ENCODE results near the gene CCL26.

The CCL26 gene

GRCh38 chr7:75743455-75743859 is 28.6 kb downstream of the CCL26 start:
- DNase-seq (ENCODE audit: low read depth): peak; percentile 56
- TF ChIP-seq CTCF (conservative IDR thresholded peaks at IDR 0.05; ENCODE audit: control insufficient read depth, insufficient read depth, low read depth, low read length): no peak

DNA sequence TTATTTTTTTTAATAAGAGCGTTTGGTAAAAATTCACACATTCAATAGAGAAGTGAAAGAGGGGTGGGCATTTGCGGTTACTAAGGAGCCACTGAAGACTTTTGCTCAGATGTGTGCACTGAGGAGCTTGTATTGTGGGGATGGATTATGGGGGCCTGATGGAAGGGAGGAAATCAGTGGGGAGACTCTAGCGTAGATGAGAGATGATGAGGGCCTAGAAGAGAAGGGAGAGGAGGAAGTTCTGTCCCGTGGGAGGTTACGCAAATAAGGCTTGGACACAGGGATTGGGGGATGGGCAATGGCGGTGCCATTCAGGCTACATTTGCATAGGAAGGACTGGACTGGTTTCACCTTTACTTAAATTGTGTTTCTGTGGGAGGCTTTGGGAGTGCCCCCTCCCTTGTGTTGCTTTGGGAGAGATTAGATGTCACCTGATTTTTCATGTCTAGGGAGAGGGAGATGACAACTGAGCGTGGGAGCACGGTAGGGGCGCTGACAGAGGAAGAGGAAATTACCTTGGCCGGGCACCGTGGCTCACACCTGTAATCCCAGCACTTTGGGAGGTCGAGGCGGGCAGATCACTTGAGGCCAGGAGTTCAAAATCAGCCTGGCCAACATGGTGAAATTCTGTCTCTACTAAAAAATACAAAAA is 31.0 kb downstream of the CCL26 start:
- no peak for DNase-seq (ENCODE audit: low read depth)
- TF ChIP-seq CTCF (conservative IDR thresholded peaks at IDR 0.05; ENCODE audit: control insufficient read depth, insufficient read depth, low read depth, low read length): no peak
- no peak overlapping the region for H3K4me3 ChIP-seq (ENCODE audit: control insufficient read depth, low read depth, low read length)

More at GRCh38 chr7:75743455-75743859, 28.6 kb downstream of the CCL26 start:
- H3K4me3 ChIP-seq (ENCODE audit: control insufficient read depth, low read depth, low read length): no peak overlapping the region

GRCh38 chr7:75739796-75740672 is 32.0 kb downstream of the CCL26 start:
- peak overlapping the region; percentile 70 for H3K4me3 ChIP-seq (ENCODE audit: control insufficient read depth, low read depth, low read length)
- DNase-seq (ENCODE audit: low read depth): peak; percentile 71
- TF ChIP-seq CTCF (conservative IDR thresholded peaks at IDR 0.05; ENCODE audit: control insufficient read depth, insufficient read depth, low read depth, low read length): no peak

GRCh38 chr7:75738975-75739795 is 32.8 kb downstream of the CCL26 start:
- no peak for TF ChIP-seq CTCF (conservative IDR thresholded peaks at IDR 0.05; ENCODE audit: control insufficient read depth, insufficient read depth, low read depth, low read length)
- H3K4me3 ChIP-seq (ENCODE audit: control insufficient read depth, low read depth, low read length): peak overlapping the region; percentile 86
- DNase-seq (ENCODE audit: low read depth): peak; percentile 97

DNA sequence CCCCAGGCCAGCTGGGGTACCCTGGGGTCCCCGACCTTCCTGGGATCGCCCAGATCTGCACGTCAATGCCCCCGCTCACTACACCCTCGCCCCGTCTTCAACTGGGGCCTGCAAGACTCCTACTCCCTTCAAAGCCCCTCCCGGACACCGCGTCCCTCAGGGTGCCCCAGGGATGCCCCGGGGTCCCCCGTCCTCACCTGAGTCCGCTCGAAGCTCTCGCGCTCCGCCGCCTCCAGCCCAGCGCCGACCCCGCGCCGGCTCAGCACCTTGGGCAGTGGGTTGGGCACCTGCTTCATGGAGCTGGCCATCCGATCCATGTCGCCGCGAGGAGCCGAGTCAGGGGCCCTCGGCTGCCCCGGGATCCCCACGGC is 33.4 kb downstream of the CCL26 start, which contains the start of gene HIP1:
TSS of gene HIP1 (minus strand) at position 338 of the 371 bp plus-strand sequence. CDS start at position 317, 21 bp downstream.
- no peak for TF ChIP-seq CTCF (conservative IDR thresholded peaks at IDR 0.05; ENCODE audit: control insufficient read depth, insufficient read depth, low read depth, low read length)

DNA sequence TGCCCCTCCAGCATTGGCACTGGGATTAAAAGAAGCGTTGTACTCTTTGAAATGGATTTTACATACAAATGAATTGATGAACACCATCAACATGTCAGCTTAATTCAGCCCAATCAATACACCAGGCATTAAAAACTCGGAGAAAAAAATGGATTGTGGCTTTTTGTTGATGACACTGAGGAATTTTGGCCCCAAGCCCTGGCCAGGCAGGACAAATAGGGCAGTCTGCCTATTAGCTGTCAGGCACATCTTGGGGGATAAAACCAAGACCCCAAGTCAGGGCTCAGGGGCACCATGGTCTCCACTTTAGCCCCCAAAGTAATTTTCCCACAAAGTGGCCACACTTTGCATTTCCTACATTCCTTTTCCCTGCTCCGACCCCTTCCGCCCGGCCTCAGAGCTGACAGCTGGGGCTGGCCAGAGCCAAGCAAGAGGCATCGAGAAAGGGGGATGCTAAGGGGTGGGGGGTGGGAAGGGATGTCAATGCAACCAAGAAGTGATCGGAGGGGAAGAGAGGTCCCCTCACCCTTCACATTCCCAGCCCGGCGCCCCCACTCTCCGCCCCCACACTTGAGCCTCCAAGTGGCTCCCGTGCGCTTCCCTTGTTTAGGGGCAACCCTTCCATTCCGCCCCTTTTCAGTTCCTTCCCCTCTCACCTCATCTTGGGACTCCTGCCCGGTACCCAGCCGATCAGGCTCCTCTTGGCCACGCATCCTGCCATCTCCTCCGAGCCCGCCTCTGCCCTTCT is 34.0 kb downstream of the CCL26 start:
- H3K4me3 ChIP-seq (ENCODE audit: control insufficient read depth, low read depth, low read length): peak overlapping the region; percentile 86
- DNase-seq (ENCODE audit: low read depth): no peak
- TF ChIP-seq CTCF (conservative IDR thresholded peaks at IDR 0.05; ENCODE audit: control insufficient read depth, insufficient read depth, low read depth, low read length): no peak

More for the DNA sequence above, 33.4 kb downstream of the CCL26 start, which contains the start of gene HIP1:
- peak within 1 kb of the TSS; percentile 86 for H3K4me3 ChIP-seq (ENCODE audit: control insufficient read depth, low read depth, low read length)
- DNase-seq (ENCODE audit: low read depth): no peak
